ENCODE results near the gene IL6. TPM values are rescaled to one million over a fixed set of nuclear protein-coding genes. Genes with fewer than 3 reads are reported as not detected.

Gene IL6
- total and polyA plus RNA-seq, 9 of the 15 experiments (the other 6 are each of a cell fraction or from before 2014, with no cell fraction given): 0.76 to 2.9 (median 1.5) TPM

DNA sequence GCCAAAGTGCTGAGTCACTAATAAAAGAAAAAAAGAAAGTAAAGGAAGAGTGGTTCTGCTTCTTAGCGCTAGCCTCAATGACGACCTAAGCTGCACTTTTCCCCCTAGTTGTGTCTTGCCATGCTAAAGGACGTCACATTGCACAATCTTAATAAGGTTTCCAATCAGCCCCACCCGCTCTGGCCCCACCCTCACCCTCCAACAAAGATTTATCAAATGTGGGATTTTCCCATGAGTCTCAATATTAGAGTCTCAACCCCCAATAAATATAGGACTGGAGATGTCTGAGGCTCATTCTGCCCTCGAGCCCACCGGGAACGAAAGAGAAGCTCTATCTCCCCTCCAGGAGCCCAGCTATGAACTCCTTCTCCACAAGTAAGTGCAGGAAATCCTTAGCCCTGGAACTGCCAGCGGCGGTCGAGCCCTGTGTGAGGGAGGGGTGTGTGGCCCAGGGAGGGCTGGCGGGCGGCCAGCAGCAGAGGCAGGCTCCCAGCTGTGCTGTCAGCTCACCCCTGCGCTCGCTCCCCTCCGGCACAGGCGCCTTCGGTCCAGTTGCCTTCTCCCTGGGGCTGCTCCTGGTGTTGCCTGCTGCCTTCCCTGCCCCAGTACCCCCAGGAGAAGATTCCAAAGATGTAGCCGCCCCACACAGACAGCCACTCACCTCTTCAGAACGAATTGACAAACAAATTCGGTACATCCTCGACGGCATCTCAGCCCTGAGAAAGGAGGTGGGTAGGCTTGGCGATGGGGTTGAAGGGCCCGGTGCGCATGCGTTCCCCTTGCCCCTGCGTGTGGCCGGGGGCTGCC is at the start of gene IL6 (continued):
- TF ChIP-seq, protein P1, sequence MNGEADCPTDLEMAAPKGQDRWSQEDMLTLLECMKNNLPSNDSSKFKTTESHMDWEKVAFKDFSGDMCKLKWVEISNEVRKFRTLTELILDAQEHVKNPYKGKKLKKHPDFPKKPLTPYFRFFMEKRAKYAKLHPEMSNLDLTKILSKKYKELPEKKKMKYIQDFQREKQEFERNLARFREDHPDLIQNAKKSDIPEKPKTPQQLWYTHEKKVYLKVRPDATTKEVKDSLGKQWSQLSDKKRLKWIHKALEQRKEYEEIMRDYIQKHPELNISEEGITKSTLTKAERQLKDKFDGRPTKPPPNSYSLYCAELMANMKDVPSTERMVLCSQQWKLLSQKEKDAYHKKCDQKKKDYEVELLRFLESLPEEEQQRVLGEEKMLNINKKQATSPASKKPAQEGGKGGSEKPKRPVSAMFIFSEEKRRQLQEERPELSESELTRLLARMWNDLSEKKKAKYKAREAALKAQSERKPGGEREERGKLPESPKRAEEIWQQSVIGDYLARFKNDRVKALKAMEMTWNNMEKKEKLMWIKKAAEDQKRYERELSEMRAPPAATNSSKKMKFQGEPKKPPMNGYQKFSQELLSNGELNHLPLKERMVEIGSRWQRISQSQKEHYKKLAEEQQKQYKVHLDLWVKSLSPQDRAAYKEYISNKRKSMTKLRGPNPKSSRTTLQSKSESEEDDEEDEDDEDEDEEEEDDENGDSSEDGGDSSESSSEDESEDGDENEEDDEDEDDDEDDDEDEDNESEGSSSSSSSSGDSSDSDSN (IDR thresholded peaks at IDR 0.05; ENCODE audit: borderline replicate concordance in 1 of 2, low read depth in 2 of 2, low read length in 2 of 2): 0 out of 4 replicates have a peak, but pooled peaks of 1 of the 2 experiments have one; percentile 64
- TF ChIP-seq, protein P2, sequence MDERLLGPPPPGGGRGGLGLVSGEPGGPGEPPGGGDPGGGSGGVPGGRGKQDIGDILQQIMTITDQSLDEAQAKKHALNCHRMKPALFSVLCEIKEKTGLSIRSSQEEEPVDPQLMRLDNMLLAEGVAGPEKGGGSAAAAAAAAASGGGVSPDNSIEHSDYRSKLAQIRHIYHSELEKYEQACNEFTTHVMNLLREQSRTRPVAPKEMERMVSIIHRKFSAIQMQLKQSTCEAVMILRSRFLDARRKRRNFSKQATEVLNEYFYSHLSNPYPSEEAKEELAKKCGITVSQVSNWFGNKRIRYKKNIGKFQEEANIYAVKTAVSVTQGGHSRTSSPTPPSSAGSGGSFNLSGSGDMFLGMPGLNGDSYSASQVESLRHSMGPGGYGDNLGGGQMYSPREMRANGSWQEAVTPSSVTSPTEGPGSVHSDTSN (CRISPR knock-in tag; IDR thresholded peaks at IDR 0.05; ENCODE audit: low read depth): no peak
- TF ChIP-seq, protein P2 (tag; conservative IDR thresholded peaks at IDR 0.05; ENCODE audit: low read depth): no peak
- TF ChIP-seq YY1 (IDR thresholded peaks at IDR 0.05; ENCODE audit: borderline replicate concordance in 1 of 3, control insufficient read depth in 1 of 3, extremely low read depth in 1 of 3, insufficient read depth in 3 of 3, insufficient read length in 1 of 3, insufficient replicate concordance in 2 of 3, low read depth in 1 of 3, low read length in 2 of 3) (peak in 1 of 3 experiments; percentile 10), SMARCE1 (IDR thresholded peaks at IDR 0.05) (no peak), SMC3 (conservative IDR thresholded peaks at IDR 0.05; ENCODE audit: insufficient read depth, low read depth, low read length) (no peak), CEBPB (tag; IDR thresholded peaks at IDR 0.05) (peak; percentile 76), STAT5A (IDR thresholded peaks at IDR 0.05; ENCODE audit: borderline replicate concordance, low read length) (no peak), EGR1 (conservative IDR thresholded peaks at IDR 0.05) (no peak), ZBTB17 (CRISPR knock-in tag; IDR thresholded peaks at IDR 0.05) (no peak)
- TF ChIP-seq, protein P3, sequence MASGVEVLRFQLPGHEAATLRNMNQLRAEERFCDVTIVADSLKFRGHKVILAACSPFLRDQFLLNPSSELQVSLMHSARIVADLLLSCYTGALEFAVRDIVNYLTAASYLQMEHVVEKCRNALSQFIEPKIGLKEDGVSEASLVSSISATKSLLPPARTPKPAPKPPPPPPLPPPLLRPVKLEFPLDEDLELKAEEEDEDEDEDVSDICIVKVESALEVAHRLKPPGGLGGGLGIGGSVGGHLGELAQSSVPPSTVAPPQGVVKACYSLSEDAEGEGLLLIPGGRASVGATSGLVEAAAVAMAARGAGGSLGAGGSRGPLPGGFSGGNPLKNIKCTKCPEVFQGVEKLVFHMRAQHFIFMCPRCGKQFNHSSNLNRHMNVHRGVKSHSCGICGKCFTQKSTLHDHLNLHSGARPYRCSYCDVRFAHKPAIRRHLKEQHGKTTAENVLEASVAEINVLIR (CRISPR knock-in tag; IDR thresholded peaks at IDR 0.05): no peak
- TF ChIP-seq, protein P4, sequence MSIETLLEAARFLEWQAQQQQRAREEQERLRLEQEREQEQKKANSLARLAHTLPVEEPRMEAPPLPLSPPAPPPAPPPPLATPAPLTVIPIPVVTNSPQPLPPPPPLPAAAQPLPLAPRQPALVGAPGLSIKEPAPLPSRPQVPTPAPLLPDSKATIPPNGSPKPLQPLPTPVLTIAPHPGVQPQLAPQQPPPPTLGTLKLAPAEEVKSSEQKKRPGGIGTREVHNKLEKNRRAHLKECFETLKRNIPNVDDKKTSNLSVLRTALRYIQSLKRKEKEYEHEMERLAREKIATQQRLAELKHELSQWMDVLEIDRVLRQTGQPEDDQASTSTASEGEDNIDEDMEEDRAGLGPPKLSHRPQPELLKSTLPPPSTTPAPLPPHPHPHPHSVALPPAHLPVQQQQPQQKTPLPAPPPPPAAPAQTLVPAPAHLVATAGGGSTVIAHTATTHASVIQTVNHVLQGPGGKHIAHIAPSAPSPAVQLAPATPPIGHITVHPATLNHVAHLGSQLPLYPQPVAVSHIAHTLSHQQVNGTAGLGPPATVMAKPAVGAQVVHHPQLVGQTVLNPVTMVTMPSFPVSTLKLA (conservative IDR thresholded peaks at IDR 0.05): no peak; a peak in 1 of 4 replicates
- TF ChIP-seq, protein P5, sequence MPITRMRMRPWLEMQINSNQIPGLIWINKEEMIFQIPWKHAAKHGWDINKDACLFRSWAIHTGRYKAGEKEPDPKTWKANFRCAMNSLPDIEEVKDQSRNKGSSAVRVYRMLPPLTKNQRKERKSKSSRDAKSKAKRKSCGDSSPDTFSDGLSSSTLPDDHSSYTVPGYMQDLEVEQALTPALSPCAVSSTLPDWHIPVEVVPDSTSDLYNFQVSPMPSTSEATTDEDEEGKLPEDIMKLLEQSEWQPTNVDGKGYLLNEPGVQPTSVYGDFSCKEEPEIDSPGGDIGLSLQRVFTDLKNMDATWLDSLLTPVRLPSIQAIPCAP (CRISPR knock-in tag; IDR thresholded peaks at IDR 0.05; ENCODE audit: borderline replicate concordance): no peak
- TF ChIP-seq, protein P6, sequence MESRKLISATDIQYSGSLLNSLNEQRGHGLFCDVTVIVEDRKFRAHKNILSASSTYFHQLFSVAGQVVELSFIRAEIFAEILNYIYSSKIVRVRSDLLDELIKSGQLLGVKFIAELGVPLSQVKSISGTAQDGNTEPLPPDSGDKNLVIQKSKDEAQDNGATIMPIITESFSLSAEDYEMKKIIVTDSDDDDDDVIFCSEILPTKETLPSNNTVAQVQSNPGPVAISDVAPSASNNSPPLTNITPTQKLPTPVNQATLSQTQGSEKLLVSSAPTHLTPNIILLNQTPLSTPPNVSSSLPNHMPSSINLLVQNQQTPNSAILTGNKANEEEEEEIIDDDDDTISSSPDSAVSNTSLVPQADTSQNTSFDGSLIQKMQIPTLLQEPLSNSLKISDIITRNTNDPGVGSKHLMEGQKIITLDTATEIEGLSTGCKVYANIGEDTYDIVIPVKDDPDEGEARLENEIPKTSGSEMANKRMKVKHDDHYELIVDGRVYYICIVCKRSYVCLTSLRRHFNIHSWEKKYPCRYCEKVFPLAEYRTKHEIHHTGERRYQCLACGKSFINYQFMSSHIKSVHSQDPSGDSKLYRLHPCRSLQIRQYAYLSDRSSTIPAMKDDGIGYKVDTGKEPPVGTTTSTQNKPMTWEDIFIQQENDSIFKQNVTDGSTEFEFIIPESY (CRISPR knock-in tag; IDR thresholded peaks at IDR 0.05): no peak
